HepG2 (cell line): Measurements from ENCODE around the gene VEGFA. TPM values are rescaled to one million over a fixed set of nuclear protein-coding genes. Genes with fewer than 3 reads are reported as not detected.

ENCODE experiments used
- ATAC-seq: fragments of 200-7000 bp; cut with Tn5 transposase; 3 replicates; pipeline ENCODE4 v1.9.1; 2020; ENCODE audit warnings: mild to moderate bottlenecking, moderate library complexity
- BruUV-seq: library from RNA; stranded (reverse); fragments of 400-500 nt; replicated peaks from 2 replicates; lab custom pipeline; 2021; lab: Mats Ljungman, UMichigan
- CTCF ChIA-PET: fragments of 300-600 bp; formaldehyde crosslinking; extraction: SDS; loops from one replicate; lab custom pipeline; 2021; ENCODE audit warnings: low total read pairs, inconsistent platforms, low intra/inter-chr PET ratio; lab: Yijun Ruan, JAX
- POLR2A ChIA-PET: fragments of 350-600 bp; sonication (Branson Sonifier 250); formaldehyde crosslinking; loops from one replicate; lab custom pipeline; 2020; ENCODE audit warnings: antibody characterized with exemption, inconsistent platforms; lab: Yijun Ruan, JAX
- DNase-seq: peaks from one replicate; pipeline ENCODE4 v3.0.0-alpha.2; 2015; ENCODE audit warnings: low spot score
- FAIRE-seq: peaks from 3 replicates; lab custom pipeline; 2011; peaks lifted over from hg19 to GRCh38; lab: Jason Lieb, UNC
- H2AFZ ChIP-seq: one replicate; pipeline ENCODE4 v1.6.1; 2011; ENCODE audit warnings: low read length, inconsistent platforms
- H3K27ac ChIP-seq: fragments of 300-600 bp; 3 replicates; pipeline ENCODE4 v1.8.0; 2011; ENCODE audit warnings: mixed run types, mild to moderate bottlenecking, mixed read lengths, low read length, inconsistent platforms; ENCODE audit not compliant: insufficient read depth; ENCODE audit errors: extremely low read length
- H3K27me3 ChIP-seq, 2 experiments: fragments of 200-600 bp in 1 of 2; 2 replicates in 1 of 2; 3 replicates in 1 of 2; pipeline versions ENCODE4 v1.6.0 to v1.8.0; 2011; ENCODE audit warnings: low read length in 2 of 2, mild to moderate bottlenecking in 2 of 2, moderate library complexity in 2 of 2, inconsistent platforms in 1 of 2; ENCODE audit not compliant: insufficient read depth in 2 of 2, control insufficient read depth in 1 of 2
- H3K36me3 ChIP-seq, 2 experiments: fragments of 200-600 bp in 1 of 2; replicated peaks in 1 of 2; 2 replicates in 1 of 2; 3 replicates in 1 of 2; pipeline versions ENCODE4 v1.5.1 to v1.8.0; 2011; ENCODE audit warnings: low read length in 2 of 2, inconsistent platforms in 1 of 2; ENCODE audit not compliant: insufficient read depth in 2 of 2, control insufficient read depth in 1 of 2
- H3K4me1 ChIP-seq: 2 replicates; pipeline ENCODE4 v1.5.1; 2012; ENCODE audit warnings: low read length, inconsistent platforms; ENCODE audit not compliant: insufficient read depth
- H3K4me2 ChIP-seq: 2 replicates; pipeline ENCODE4 v1.6.0; 2011; ENCODE audit warnings: low read depth, low read length, inconsistent platforms
- H3K4me3 ChIP-seq, 3 experiments: fragments of 200-600 bp in 1 of 3; sonication (generic), shearing (Covaris generic) in 1 of 3; replicated peaks in 1 of 3; 2 replicates each; pipeline ENCODE4 v1.5.1; 2011 to 2016; ENCODE audit warnings: low read length in 3 of 3, inconsistent platforms in 2 of 3, low read depth in 2 of 3, mild to moderate bottlenecking in 2 of 3, control low read depth in 1 of 3, mixed read lengths in 1 of 3; ENCODE audit not compliant: insufficient read depth in 1 of 3
- H3K79me2 ChIP-seq: one replicate; pipeline ENCODE4 v1.6.1; 2011; ENCODE audit warnings: low read length, inconsistent platforms; ENCODE audit not compliant: insufficient read depth
- H3K9ac ChIP-seq: 2 replicates; pipeline ENCODE4 v1.6.0; 2011; ENCODE audit warnings: mild to moderate bottlenecking, low read depth, low read length, inconsistent platforms; ENCODE audit not compliant: insufficient read depth
- H3K9me3 ChIP-seq: 2 replicates; pipeline ENCODE4 v1.5.1; 2012; ENCODE audit warnings: mild to moderate bottlenecking, low read length
- H4K20me1 ChIP-seq: 2 replicates; pipeline ENCODE4 v1.6.0; 2011; ENCODE audit warnings: inconsistent platforms, mild to moderate bottlenecking, low read length, moderate library complexity; ENCODE audit not compliant: insufficient read depth
- ARID2 ChIP-seq: sonication (generic); formaldehyde crosslinking; IDR thresholded peaks from 2 replicates; pipeline ENCODE4 v1.8.1; 2022; ENCODE audit warnings: mild to moderate bottlenecking, missing genetic modification reagents, borderline replicate concordance
- HNF4G ChIP-seq, 2 experiments: sonication (generic) in 1 of 2; formaldehyde crosslinking in 1 of 2; IDR thresholded peaks; 2 replicates each; pipeline versions ENCODE4 v1.4.0 to v1.6.1; 2011 to 2020; ENCODE audit warnings: borderline replicate concordance in 2 of 2, low read depth in 2 of 2, mild to moderate bottlenecking in 2 of 2, low read length in 1 of 2, missing genetic modification reagents in 1 of 2, moderate library complexity in 1 of 2
- MAFG ChIP-seq: sonication (generic); formaldehyde crosslinking; IDR thresholded peaks from 2 replicates; pipeline ENCODE4 v1.5.1; 2020; ENCODE audit warnings: mild to moderate bottlenecking, missing genetic modification reagents
- SIX4 ChIP-seq: sonication (generic); formaldehyde crosslinking; IDR thresholded peaks from 2 replicates; pipeline ENCODE4 v1.4.0; 2020; ENCODE audit warnings: missing genetic modification reagents
- TERF1 ChIP-seq: sonication (generic); formaldehyde crosslinking; IDR thresholded peaks from 2 replicates; pipeline ENCODE4 v1.8.0; 2022; ENCODE audit warnings: mild to moderate bottlenecking, missing genetic modification reagents, moderate library complexity
- ZFP37 ChIP-seq: sonication (generic); formaldehyde crosslinking; IDR thresholded peaks from 2 replicates; pipeline ENCODE4 v1.4.0; 2020; ENCODE audit warnings: missing genetic modification reagents, borderline replicate concordance
- ZKSCAN1 ChIP-seq: fragments of 150-350 bp; IDR thresholded peaks from 2 replicates; pipeline ENCODE4 v1.6.1; 2014; ENCODE audit warnings: low read length
- ZNF607 ChIP-seq: sonication (generic); formaldehyde crosslinking; IDR thresholded peaks from 2 replicates; pipeline ENCODE4 v1.5.1; 2020; ENCODE audit warnings: missing genetic modification reagents, mild to moderate bottlenecking, borderline replicate concordance
- ZNF768 ChIP-seq: sonication (generic); formaldehyde crosslinking; IDR thresholded peaks from 2 replicates; pipeline ENCODE4 v1.4.0; 2020; ENCODE audit warnings: missing genetic modification reagents
- ZNF781 ChIP-seq: sonication (generic); formaldehyde crosslinking; IDR thresholded peaks from 2 replicates; pipeline ENCODE4 v1.5.1; 2020; ENCODE audit warnings: borderline replicate concordance, mild to moderate bottlenecking, missing genetic modification reagents; ENCODE audit errors: not compliant biosample characterization
- WGBS: methylation state at CpG from one replicate; pipeline ENCODE4 v1.1.6; 2017; ENCODE audit warnings: low lambda C conversion rate; 5-methylcytosine and 5-hydroxymethylcytosine counted together
- in situ Hi-C: cut with HindIII; loops from 2 replicates; pipeline ENCODE4 v1.10.0; 2017; ENCODE audit warnings: low pct_unique_long_range_greater_than_20kb; ENCODE audit not compliant: extremely low pct_ligation_motif_present
- intact Hi-C: fragments of 100-400 bp; cut with micrococcal nuclease; formaldehyde crosslinking; loops from one replicate; pipeline ENCODE4 v1.10.0; 2022; ENCODE audit not compliant: unreplicated experiment
- polyA plus RNA-seq, 8 experiments: library from polyadenylated mRNA; depleted of rRNA in 3 of 8; stranded (reverse) in 7 of 8; unstranded in 1 of 8; fragments of >200 nt; fragmentation: Illumina TruSeq in 4 of 8; extraction: Trizol in 4 of 8; gene quantifications; 2 replicates each; pipeline versions ENCODE4 v1.2.1 to v1.2.3, GENCODE V29; 2011 to 2016; ENCODE audit warnings: low read depth in 4 of 8, missing spikeins in 1 of 8, mixed read lengths in 1 of 8; ENCODE audit not compliant: insufficient read depth in 1 of 8
- total RNA-seq, 5 experiments: library from RNA; depleted of rRNA; stranded (reverse); fragments of >200 nt; fragmentation: Illumina TruSeq; extraction: Trizol; gene quantifications; 2 replicates each; pipeline ENCODE4 v1.2.3, GENCODE V29; 2016; ENCODE audit warnings: low read depth in 1 of 5
- TF ChIP-seq, protein P1 (sequence below): sonication (generic); formaldehyde crosslinking; IDR thresholded peaks from 2 replicates; pipeline ENCODE4 v1.4.0; 2020; ENCODE audit warnings: missing genetic modification reagents, borderline replicate concordance
- TF ChIP-seq, protein P2 (sequence below): IDR thresholded peaks from 2 replicates; pipeline ENCODE4 v1.6.1; 2016; ENCODE audit warnings: control low read depth

The VEGFA gene
- total and polyA plus RNA-seq, 2 of the 13 experiments (the other 11 are each of a cell fraction or from before 2014, with no cell fraction given): 68.1 to 629 TPM

DNA sequence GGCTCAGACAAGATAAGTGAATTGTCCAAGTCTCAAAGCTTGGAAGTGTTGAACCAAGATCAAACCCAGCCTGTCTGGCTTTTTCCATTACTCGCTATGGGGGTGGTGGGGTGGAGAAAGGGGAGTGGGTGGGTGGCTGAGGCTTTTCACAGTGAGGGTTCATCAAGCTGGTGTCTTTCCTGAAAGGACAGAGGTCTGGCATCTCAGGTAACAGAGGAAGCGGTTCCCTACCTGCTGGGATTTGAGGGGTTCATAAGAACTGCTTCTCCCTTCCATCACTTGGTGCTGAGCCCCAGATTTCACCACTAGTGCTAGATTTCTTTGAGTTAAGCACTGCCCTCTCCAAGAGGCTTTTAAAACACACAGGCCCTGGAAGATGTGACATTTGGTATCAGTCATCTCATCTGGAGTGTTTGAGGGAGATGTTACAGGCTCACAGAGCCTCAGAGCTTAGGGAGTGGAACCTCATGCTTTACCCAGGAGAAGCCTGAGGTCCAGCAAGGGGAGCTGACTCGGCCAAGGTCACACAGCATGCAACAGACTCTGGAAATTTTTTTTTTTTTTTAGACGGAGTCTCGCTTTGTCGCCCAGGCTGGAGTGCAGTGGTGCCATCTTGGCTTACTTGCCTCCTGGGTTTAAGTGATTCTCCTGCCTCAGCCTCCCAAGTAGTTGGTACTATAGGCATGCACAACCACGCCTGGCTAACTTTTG is 6.0 kb upstream of the VEGFA start:
- ChIA-PET POLR2A (no interaction called here), CTCF (no interaction called here)
- 25% methylated on average over 6 of the region's 7 CpGs for WGBS
- no peak overlapping the region for H3K4me3 ChIP-seq
- no peak overlapping the region for H3K9ac ChIP-seq
- FAIRE-seq: no peak
- no peak overlapping the region for H2AFZ ChIP-seq
- H3K27ac ChIP-seq: no peak overlapping the region
- BruUV-seq: no TSS peak
- H4K20me1 ChIP-seq: no peaks in the 10 kb centered on the region
- in situ Hi-C loops (no loop called here), intact Hi-C loops (loop anchor here (10.0 kb wide), 1 partner anchor 1871 kb away; no protein-coding TSS in a partner anchor)
- no peaks in the 10 kb centered on the region for H3K36me3 ChIP-seq
- peaks cover 95% of the 10 kb centered on the region for H3K4me1 ChIP-seq
- H3K4me2 ChIP-seq: no peak overlapping the region
- no peak for TF ChIP-seq MAFG
- no peak for TF ChIP-seq ZFP37 (CRISPR knock-in tag)
- TF ChIP-seq, protein P1, sequence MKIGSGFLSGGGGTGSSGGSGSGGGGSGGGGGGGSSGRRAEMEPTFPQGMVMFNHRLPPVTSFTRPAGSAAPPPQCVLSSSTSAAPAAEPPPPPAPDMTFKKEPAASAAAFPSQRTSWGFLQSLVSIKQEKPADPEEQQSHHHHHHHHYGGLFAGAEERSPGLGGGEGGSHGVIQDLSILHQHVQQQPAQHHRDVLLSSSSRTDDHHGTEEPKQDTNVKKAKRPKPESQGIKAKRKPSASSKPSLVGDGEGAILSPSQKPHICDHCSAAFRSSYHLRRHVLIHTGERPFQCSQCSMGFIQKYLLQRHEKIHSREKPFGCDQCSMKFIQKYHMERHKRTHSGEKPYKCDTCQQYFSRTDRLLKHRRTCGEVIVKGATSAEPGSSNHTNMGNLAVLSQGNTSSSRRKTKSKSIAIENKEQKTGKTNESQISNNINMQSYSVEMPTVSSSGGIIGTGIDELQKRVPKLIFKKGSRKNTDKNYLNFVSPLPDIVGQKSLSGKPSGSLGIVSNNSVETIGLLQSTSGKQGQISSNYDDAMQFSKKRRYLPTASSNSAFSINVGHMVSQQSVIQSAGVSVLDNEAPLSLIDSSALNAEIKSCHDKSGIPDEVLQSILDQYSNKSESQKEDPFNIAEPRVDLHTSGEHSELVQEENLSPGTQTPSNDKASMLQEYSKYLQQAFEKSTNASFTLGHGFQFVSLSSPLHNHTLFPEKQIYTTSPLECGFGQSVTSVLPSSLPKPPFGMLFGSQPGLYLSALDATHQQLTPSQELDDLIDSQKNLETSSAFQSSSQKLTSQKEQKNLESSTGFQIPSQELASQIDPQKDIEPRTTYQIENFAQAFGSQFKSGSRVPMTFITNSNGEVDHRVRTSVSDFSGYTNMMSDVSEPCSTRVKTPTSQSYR (CRISPR knock-in tag): no peak
- TF ChIP-seq ZNF781: no peak
- TF ChIP-seq ZNF768 (CRISPR knock-in tag): peak; percentile 74; the same call in 1 of the 2 replicates
- TF ChIP-seq ZNF607 (CRISPR knock-in tag): 0 out of 2 replicates have a peak, but pooled peaks have one; percentile 36
- TF ChIP-seq, protein P2, sequence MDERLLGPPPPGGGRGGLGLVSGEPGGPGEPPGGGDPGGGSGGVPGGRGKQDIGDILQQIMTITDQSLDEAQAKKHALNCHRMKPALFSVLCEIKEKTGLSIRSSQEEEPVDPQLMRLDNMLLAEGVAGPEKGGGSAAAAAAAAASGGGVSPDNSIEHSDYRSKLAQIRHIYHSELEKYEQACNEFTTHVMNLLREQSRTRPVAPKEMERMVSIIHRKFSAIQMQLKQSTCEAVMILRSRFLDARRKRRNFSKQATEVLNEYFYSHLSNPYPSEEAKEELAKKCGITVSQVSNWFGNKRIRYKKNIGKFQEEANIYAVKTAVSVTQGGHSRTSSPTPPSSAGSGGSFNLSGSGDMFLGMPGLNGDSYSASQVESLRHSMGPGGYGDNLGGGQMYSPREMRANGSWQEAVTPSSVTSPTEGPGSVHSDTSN: no peak
- TF ChIP-seq TERF1: no peak
- no peak for TF ChIP-seq ARID2 (CRISPR knock-in tag)
- TF ChIP-seq ZKSCAN1: no peak
- TF ChIP-seq HNF4G (IDR thresholded peaks at IDR 0.05; ENCODE audit: borderline replicate concordance, low read depth, low read length): no peak
- no peak for TF ChIP-seq HNF4G (CRISPR knock-in tag; IDR thresholded peaks at IDR 0.05; ENCODE audit: borderline replicate concordance, low read depth)
- no peak for TF ChIP-seq SIX4 (CRISPR knock-in tag)
- TF ChIP-seq, all 625 proteins: peak for 2
- DNase-seq (no peak), ATAC-seq (no peak)
- peaks cover 11 to 39% of the 10 kb centered on the region in 2 experiments; a peak in 4 of 5 replicates for H3K27me3 ChIP-seq
- no peaks in the 10 kb centered on the region for H3K9me3 ChIP-seq
- H3K79me2 ChIP-seq: no peaks in the 10 kb centered on the region
